Choroid plexus epithelial cell (primary cell): ENCODE results near the gene THOP1.

ENCODE experiments used
- DNase-seq: peaks from one replicate; pipeline ENCODE4 v3.0.0-alpha.2; 2010; ENCODE audit warnings: low read depth
- H3K4me3 ChIP-seq: 2 replicates; pipeline ENCODE4 v1.5.1; 2011; ENCODE audit warnings: low read depth, mild to moderate bottlenecking, control low read depth, low read length, moderate library complexity
- TF ChIP-seq, protein P1 (sequence below): conservative IDR thresholded peaks from 2 replicates; pipeline ENCODE4 v1.5.1; 2011; ENCODE audit warnings: low read depth, mild to moderate bottlenecking, control low read depth, inconsistent platforms, low read length, moderate library complexity

Gene THOP1

DNA sequence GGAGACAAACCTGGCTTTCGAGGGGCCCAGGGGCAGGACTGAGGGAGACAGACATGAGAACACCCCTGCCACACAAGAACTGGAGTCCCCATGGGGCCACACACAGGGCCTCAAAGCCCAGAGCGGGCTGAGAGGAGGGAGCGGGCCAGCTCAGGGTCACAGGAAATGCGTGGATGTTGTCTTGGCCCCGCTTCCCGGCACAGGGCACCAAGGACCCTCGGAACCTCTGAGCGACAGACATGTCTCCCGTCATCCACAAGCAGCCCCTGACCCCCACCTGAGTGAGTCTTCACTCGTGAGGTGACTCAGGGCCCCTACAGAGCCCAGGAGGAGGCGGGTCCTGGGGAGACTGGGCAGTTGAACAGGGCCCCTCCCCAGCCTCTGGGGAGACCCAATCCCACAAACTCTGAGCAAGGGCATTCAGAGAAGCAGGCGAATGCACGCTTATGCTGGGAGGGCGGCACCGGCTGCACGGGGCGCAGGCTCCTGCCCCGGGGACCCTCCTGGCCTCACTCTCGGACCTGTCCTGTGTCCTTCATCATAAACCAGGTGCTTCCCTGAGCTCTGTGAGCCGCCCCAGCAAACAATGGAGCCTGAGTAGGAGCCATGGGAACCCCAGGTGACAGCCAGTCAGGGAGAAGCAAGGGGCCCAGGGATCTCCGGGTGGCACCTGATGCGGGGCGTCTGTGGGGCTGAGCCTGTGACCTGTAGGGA is 22.4 kb upstream of the THOP1 start:
- no peak overlapping the region for H3K4me3 ChIP-seq
- TF ChIP-seq, protein P1, sequence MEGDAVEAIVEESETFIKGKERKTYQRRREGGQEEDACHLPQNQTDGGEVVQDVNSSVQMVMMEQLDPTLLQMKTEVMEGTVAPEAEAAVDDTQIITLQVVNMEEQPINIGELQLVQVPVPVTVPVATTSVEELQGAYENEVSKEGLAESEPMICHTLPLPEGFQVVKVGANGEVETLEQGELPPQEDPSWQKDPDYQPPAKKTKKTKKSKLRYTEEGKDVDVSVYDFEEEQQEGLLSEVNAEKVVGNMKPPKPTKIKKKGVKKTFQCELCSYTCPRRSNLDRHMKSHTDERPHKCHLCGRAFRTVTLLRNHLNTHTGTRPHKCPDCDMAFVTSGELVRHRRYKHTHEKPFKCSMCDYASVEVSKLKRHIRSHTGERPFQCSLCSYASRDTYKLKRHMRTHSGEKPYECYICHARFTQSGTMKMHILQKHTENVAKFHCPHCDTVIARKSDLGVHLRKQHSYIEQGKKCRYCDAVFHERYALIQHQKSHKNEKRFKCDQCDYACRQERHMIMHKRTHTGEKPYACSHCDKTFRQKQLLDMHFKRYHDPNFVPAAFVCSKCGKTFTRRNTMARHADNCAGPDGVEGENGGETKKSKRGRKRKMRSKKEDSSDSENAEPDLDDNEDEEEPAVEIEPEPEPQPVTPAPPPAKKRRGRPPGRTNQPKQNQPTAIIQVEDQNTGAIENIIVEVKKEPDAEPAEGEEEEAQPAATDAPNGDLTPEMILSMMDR, result no peak

DNA sequence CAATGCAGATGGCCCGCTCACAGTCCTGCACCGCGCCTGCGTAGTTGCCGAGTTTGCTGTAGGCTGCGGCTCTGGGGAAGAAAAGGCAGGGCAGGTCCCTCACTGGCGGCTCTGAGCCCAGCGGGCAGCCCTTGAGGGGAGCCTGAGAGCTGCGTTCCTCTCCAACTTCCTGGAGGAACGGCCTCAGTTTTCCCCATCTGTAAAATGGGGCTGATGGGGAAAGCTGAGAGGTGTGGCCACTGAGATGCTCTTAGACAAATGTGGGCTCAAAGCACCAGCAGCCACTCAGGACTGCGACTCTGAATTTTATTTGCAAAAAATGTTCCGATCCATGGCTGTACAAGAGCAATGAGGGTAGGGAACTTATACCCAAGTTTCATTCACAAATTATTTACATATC is 21.6 kb upstream of the THOP1 start:
- DNase-seq, result no peak
- TF ChIP-seq, protein P1, result no peak
- no peak overlapping the region for H3K4me3 ChIP-seq

More for the DNA sequence above, 22.4 kb upstream of the THOP1 start:
- no peak for DNase-seq

DNA sequence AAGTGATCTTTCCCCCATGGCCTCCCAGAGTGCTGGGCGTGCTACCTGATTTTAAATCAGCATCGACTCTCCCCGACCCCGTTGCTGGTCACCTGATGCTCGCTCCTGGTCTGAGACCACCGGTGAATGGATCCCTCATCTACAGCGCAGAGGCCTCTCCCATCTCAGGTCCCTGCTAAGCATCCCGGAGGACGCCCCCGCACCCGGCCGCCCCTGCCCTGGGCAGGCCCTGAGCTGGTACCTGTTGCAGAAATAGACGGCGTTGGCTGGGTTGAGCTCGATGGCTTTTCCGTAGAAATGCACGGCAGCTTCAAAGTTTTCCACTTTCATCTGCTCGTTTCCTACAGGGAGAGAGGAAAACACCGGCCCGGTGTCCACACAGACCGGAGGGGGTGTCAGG is 20.4 kb upstream of the THOP1 start:
- TF ChIP-seq, protein P1, result no peak
- DNase-seq, result no peak
- no peak overlapping the region for H3K4me3 ChIP-seq

DNA sequence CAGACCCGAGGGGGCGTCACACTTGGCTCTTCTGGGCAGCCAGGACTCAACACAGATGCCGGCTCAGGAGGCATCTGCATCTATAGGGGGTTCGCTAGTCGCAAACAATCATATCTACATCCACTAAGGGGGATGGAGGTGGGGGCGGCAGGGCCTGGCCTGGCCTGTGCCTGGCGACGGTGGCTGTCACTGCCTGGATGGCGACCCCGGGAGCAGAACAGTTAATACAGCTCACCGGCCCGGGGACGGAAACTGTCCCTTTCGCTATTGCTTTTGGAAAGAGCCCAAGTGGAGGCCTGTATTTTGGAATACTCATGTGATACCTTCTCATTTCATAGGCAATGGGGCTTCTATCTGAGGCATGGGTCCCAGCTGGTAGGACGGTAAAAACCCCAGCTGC is 19.9 kb upstream of the THOP1 start:
- DNase-seq, result no peak
- H3K4me3 ChIP-seq, result no peak overlapping the region
- TF ChIP-seq, protein P1, result no peak

DNA sequence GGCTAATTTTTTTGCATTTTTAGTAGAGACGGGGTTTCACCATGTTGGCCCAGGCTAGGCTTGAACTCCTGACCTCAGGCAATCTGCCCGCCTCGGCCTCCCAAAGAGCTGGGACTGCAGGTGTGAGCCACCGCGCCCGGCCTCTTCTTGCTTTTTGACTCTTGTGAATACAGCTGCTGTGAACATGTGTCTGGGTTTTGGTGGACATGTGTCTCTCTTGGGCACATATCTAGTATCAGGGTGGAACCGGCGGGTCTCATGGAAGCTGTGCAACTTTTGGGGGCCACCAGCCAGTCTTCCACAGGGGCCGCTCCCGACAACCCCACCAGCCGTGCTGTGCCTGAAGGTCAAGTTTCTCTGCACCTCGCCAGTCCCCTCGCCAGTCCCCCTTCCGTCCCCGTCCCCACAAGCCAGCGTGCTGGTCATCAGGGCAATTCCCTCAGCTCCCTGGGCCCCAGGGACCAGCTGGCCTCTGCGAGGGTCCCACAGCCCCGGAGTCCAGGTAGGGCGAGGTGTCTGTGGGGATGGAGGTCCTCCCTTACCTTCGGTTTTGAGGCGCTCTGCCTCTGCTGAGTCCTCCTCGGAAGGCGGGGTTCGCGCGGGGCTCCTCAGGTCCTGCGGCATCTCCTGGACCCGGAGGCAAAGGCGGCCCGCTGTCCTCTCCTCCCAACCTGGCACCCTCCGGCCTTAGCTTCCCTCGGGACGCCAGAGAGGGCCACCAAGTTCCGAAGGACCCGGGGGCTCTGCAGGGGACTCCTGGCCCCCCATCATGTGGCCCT is 18.5 kb upstream of the THOP1 start:
- no peak for DNase-seq
- no peak overlapping the region for H3K4me3 ChIP-seq

DNA sequence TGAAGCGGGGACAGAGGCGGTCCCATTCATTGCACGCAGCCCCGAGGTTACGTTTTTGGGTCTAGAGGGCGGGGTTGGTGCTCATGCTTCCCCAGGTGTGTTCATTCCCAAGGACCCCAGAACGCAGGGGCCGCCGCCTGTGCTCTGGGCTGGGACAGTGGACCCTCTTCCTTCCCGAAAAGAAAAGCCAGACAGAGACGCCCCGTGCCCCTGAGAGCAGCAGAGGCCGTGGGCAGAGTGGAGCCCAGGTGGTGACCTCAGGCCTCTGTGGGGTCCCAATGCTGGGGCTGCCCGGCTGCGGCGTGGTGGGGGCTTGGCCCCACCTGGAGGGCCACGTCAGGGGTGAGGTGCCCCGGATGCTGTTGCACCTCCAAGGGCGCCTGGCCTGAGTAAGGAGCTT is 17.6 kb upstream of the THOP1 start:
- DNase-seq, result no peak
- TF ChIP-seq, protein P1, result no peak
- no peak overlapping the region for H3K4me3 ChIP-seq

More for the DNA sequence above, 18.5 kb upstream of the THOP1 start:
- TF ChIP-seq, protein P1, result no peak
